ENCODE data around the gene EPHB1.

Gene EPHB1

DNA sequence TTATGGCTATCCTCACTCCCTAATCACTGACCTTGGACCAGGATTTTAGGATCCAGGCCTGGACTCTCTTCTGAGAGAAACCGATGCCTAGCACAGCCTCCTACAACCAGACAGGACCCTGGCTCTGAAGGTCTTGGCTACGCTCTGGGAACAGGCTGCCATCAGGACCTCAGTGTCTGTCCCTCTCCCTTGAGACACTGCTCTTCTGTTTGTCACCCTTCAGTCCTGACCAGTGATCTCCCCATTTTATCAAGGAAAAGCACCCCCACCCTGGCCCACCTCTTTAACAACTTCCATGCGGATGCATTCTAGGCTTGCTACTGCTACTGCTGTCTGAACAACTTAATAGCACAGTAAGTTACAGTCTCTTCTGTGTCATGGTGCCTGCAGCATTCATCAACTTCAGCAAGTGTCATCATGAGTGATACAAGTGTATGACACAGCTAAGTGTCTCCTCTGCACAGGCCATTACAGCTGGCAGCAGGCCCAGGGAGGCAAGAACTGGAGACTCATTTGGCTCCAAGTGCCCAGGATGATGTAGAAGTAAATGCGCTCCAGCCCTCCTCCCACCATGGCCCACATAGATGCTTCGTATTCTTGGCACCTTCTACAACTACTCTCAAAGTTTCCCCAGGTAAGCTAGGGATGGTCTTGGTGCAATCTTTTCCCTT is 302.4 kb downstream of the EPHB1 start:
- no peak overlapping the region for H3K4me3 ChIP-seq (ENCODE audit: insufficient read depth in 1 of 2, low read depth in 1 of 2, low read length in 2 of 2)
- H3K27ac ChIP-seq (ENCODE audit: low read length, poor library complexity, severe bottlenecking): no peak overlapping the region
- no peak overlapping the region for H2BK120ac ChIP-seq (ENCODE audit: low read depth, low read length)
- WGBS: 79% methylated on average over 5 of the region's 5 CpGs
- H2BK5ac ChIP-seq (ENCODE audit: low read depth, low read length, poor library complexity, severe bottlenecking): no peak overlapping the region
- H3K4me2 ChIP-seq (ENCODE audit: low read length, poor library complexity, severe bottlenecking): no peak overlapping the region
- H3K79me1 ChIP-seq (replicated peaks; ENCODE audit: low read length, poor library complexity, severe bottlenecking): no peaks in the 10 kb centered on the region
- no peak overlapping the region for H3K4ac ChIP-seq (ENCODE audit: low read depth in 1 of 2, low read length in 2 of 2)
- no peak for DNase-seq
- H3K4me1 ChIP-seq (ENCODE audit: control insufficient read depth, insufficient read depth, low read depth, low read length): no peaks in the 10 kb centered on the region
- no peak overlapping the region for H3K23ac ChIP-seq (ENCODE audit: low read length in 2 of 2)
- no peak overlapping the region for H3K18ac ChIP-seq (ENCODE audit: low read depth in 1 of 2, low read length in 2 of 2)
- H2BK15ac ChIP-seq (ENCODE audit: low read depth, poor library complexity, severe bottlenecking): no peak overlapping the region
- no peak overlapping the region for H4K91ac ChIP-seq (ENCODE audit: low read length)
- H3K27me3 ChIP-seq (ENCODE audit: control insufficient read depth in 1 of 2, insufficient read depth in 1 of 2, low read length in 2 of 2): no peaks in the 10 kb centered on the region
- H3K14ac ChIP-seq (ENCODE audit: low read length in 2 of 2): no peak overlapping the region
- H2AFZ ChIP-seq (ENCODE audit: low read depth, low read length): no peak overlapping the region
- no peak overlapping the region for H2AK5ac ChIP-seq (ENCODE audit: low read length, severe bottlenecking)
- H3K36me3 ChIP-seq (ENCODE audit: control insufficient read depth in 1 of 2, insufficient read depth in 2 of 2, low read depth in 1 of 2, low read length in 2 of 2): no peaks in the 10 kb centered on the region
- no peak overlapping the region for H4K8ac ChIP-seq (ENCODE audit: low read length)
- no peak overlapping the region for H2BK12ac ChIP-seq (ENCODE audit: low read length in 2 of 2)
- H3K9ac ChIP-seq (ENCODE audit: low read length): no peak overlapping the region
- H3K9me3 ChIP-seq (ENCODE audit: control insufficient read depth, low read length): no peaks in the 10 kb centered on the region

DNA sequence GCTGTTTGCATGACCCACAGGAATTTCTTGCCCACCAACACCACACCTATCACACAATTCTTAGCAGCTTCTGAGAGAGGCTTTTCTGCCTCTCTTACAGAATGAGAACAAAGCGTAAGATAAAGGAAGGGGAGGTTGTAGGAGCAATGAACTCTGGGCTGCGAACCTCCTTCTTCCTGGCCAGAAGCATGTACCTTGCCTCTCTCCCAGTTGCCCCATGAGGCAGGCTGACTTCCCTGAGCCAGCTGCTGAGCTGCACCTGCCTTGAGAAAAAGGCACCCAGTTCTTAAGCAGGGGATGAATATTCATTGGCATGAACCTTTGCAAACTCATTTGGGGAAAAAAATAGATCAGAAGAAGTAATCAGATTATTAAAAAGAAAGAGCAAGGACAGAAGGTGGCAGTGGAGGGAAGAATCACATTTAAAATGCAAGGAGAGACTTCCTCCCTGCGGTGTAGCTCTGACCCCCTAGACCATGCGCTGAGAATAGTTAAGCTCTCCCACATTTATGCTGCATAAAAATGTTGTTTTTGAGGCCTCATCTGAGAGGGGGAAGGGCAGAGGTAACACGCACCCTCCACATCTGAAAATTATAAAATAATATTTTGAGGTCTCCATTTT is 304.8 kb downstream of the EPHB1 start:
- Histone ChIP-seq H2AK5ac (ENCODE audit: low read length, severe bottlenecking) (no peak overlapping the region), H3K9ac (ENCODE audit: low read length) (no peak overlapping the region), H4K8ac (ENCODE audit: low read length) (no peak overlapping the region), H2AFZ (ENCODE audit: low read depth, low read length) (no peak overlapping the region), H3K9me3 (ENCODE audit: control insufficient read depth, low read length) (no peaks in the 10 kb centered on the region), H3K18ac (ENCODE audit: low read depth in 1 of 2, low read length in 2 of 2) (no peak overlapping the region), H2BK15ac (ENCODE audit: low read depth, poor library complexity, severe bottlenecking) (no peak overlapping the region), H3K79me1 (replicated peaks; ENCODE audit: low read length, poor library complexity, severe bottlenecking) (no peaks in the 10 kb centered on the region), H3K23ac (ENCODE audit: low read length in 2 of 2) (no peak overlapping the region), H2BK5ac (ENCODE audit: low read depth, low read length, poor library complexity, severe bottlenecking) (no peak overlapping the region), H3K27me3 (ENCODE audit: control insufficient read depth in 1 of 2, insufficient read depth in 1 of 2, low read length in 2 of 2) (no peaks in the 10 kb centered on the region), H4K91ac (ENCODE audit: low read length) (no peak overlapping the region), H3K4me1 (ENCODE audit: control insufficient read depth, insufficient read depth, low read depth, low read length) (no peaks in the 10 kb centered on the region), H3K4me2 (ENCODE audit: low read length, poor library complexity, severe bottlenecking) (no peak overlapping the region), H2BK120ac (ENCODE audit: low read depth, low read length) (no peak overlapping the region), H3K36me3 (ENCODE audit: control insufficient read depth in 1 of 2, insufficient read depth in 2 of 2, low read depth in 1 of 2, low read length in 2 of 2) (no peaks in the 10 kb centered on the region), H3K4me3 (ENCODE audit: insufficient read depth in 1 of 2, low read depth in 1 of 2, low read length in 2 of 2) (no peak overlapping the region), H3K27ac (ENCODE audit: low read length, poor library complexity, severe bottlenecking) (no peak overlapping the region), H3K4ac (ENCODE audit: low read depth in 1 of 2, low read length in 2 of 2) (no peak overlapping the region), H3K14ac (ENCODE audit: low read length in 2 of 2) (no peak overlapping the region), H2BK12ac (ENCODE audit: low read length in 2 of 2) (no peak overlapping the region)
- 65% methylated on average over 3 of the region's 5 CpGs for WGBS
- DNase-seq: no peak

DNA sequence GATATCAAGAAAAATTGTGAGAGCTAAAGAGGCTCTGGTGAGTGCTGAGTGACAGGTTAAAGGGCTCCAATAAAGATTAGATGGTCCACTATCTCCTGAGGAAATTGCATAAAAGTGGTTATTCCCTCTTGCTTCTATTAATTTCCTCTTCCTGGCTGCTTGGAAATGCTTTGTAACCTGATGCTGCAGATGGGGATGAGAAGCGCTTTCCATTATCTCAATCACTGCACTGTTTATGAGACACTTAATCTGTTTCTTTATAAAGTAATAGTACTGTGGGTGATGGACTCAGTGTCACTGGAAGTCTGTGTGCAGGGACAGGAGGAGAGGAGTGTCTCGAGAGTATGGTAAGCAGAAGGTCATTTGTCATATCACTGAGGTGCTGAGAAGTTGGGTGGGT is 305.3 kb downstream of the EPHB1 start:
- no peak overlapping the region for H3K18ac ChIP-seq (ENCODE audit: low read depth in 1 of 2, low read length in 2 of 2)
- H3K4ac ChIP-seq (ENCODE audit: low read depth in 1 of 2, low read length in 2 of 2): no peak overlapping the region
- 42% methylated on average over 2 of the region's 2 CpGs for WGBS
- no peaks in the 10 kb centered on the region for H3K4me1 ChIP-seq (ENCODE audit: control insufficient read depth, insufficient read depth, low read depth, low read length)
- H3K14ac ChIP-seq (ENCODE audit: low read length in 2 of 2): no peak overlapping the region
- H3K27me3 ChIP-seq (ENCODE audit: control insufficient read depth in 1 of 2, insufficient read depth in 1 of 2, low read length in 2 of 2): no peaks in the 10 kb centered on the region
- H2BK5ac ChIP-seq (ENCODE audit: low read depth, low read length, poor library complexity, severe bottlenecking): no peak overlapping the region
- no peak overlapping the region for H2AK5ac ChIP-seq (ENCODE audit: low read length, severe bottlenecking)
- H3K4me3 ChIP-seq (ENCODE audit: insufficient read depth in 1 of 2, low read depth in 1 of 2, low read length in 2 of 2): no peak overlapping the region
- no peak overlapping the region for H4K91ac ChIP-seq (ENCODE audit: low read length)
- no peak overlapping the region for H3K27ac ChIP-seq (ENCODE audit: low read length, poor library complexity, severe bottlenecking)
- H2BK120ac ChIP-seq (ENCODE audit: low read depth, low read length): no peak overlapping the region
- DNase-seq: no peak
- H3K79me1 ChIP-seq (replicated peaks; ENCODE audit: low read length, poor library complexity, severe bottlenecking): no peaks in the 10 kb centered on the region
- H3K9ac ChIP-seq (ENCODE audit: low read length): no peak overlapping the region
- H3K4me2 ChIP-seq (ENCODE audit: low read length, poor library complexity, severe bottlenecking): no peak overlapping the region
- H2BK15ac ChIP-seq (ENCODE audit: low read depth, poor library complexity, severe bottlenecking): no peak overlapping the region
- no peak overlapping the region for H3K23ac ChIP-seq (ENCODE audit: low read length in 2 of 2)
- no peak overlapping the region for H4K8ac ChIP-seq (ENCODE audit: low read length)
- no peak overlapping the region for H2AFZ ChIP-seq (ENCODE audit: low read depth, low read length)
- no peaks in the 10 kb centered on the region for H3K36me3 ChIP-seq (ENCODE audit: control insufficient read depth in 1 of 2, insufficient read depth in 2 of 2, low read depth in 1 of 2, low read length in 2 of 2)
- no peaks in the 10 kb centered on the region for H3K9me3 ChIP-seq (ENCODE audit: control insufficient read depth, low read length)
- no peak overlapping the region for H2BK12ac ChIP-seq (ENCODE audit: low read length in 2 of 2)

DNA sequence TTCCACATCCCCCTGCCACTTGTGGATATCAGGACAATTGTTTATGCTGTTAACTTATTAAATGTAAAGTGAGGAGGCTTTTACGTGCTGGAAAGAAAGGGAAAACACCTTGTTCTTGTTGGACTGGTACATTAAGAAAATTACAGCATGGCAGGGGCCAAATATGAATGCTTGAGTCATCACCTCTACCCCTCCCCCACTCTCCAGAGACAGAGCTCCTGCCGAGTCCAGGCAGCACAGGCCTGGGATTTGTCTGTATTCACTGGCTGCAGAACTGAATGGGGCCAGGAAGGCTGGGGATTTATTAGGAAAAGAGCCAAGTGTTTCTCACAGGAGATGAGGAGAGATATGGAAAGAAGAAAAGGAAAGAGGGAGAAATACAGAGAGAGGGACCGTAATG is 308.9 kb downstream of the EPHB1 start:
- Histone ChIP-seq H3K79me1 (replicated peaks; ENCODE audit: low read length, poor library complexity, severe bottlenecking) (no peaks in the 10 kb centered on the region), H3K27ac (ENCODE audit: low read length, poor library complexity, severe bottlenecking) (no peak overlapping the region), H3K23ac (ENCODE audit: low read length in 2 of 2) (no peak overlapping the region), H3K9ac (ENCODE audit: low read length) (no peak overlapping the region), H2BK120ac (ENCODE audit: low read depth, low read length) (no peak overlapping the region), H3K36me3 (ENCODE audit: control insufficient read depth in 1 of 2, insufficient read depth in 2 of 2, low read depth in 1 of 2, low read length in 2 of 2) (no peaks in the 10 kb centered on the region), H3K4me2 (ENCODE audit: low read length, poor library complexity, severe bottlenecking) (no peak overlapping the region), H2BK15ac (ENCODE audit: low read depth, poor library complexity, severe bottlenecking) (no peak overlapping the region), H2BK5ac (ENCODE audit: low read depth, low read length, poor library complexity, severe bottlenecking) (no peak overlapping the region), H3K4me3 (ENCODE audit: insufficient read depth in 1 of 2, low read depth in 1 of 2, low read length in 2 of 2) (no peak overlapping the region), H4K91ac (ENCODE audit: low read length) (no peak overlapping the region), H3K4ac (ENCODE audit: low read depth in 1 of 2, low read length in 2 of 2) (no peak overlapping the region), H3K4me1 (ENCODE audit: control insufficient read depth, insufficient read depth, low read depth, low read length) (no peaks in the 10 kb centered on the region), H3K9me3 (ENCODE audit: control insufficient read depth, low read length) (no peaks in the 10 kb centered on the region), H3K14ac (ENCODE audit: low read length in 2 of 2) (no peak overlapping the region), H2BK12ac (ENCODE audit: low read length in 2 of 2) (no peak overlapping the region), H3K27me3 (ENCODE audit: control insufficient read depth in 1 of 2, insufficient read depth in 1 of 2, low read length in 2 of 2) (no peaks in the 10 kb centered on the region), H2AFZ (ENCODE audit: low read depth, low read length) (no peak overlapping the region), H4K8ac (ENCODE audit: low read length) (no peak overlapping the region), H2AK5ac (ENCODE audit: low read length, severe bottlenecking) (no peak overlapping the region), H3K18ac (ENCODE audit: low read depth in 1 of 2, low read length in 2 of 2) (no peak overlapping the region)
- no peak for DNase-seq
- 44% methylated on average over 2 of the region's 3 CpGs for WGBS
